ENCODE results near the gene FBXW5. TPM values are rescaled to one million over a fixed set of nuclear protein-coding genes. Genes with fewer than 3 reads are reported as not detected.

The FBXW5 gene
- total and polyA plus RNA-seq, 2 donors (not counting 3 experiments of a cell fraction or from before 2014, with no cell fraction given), result 97.3 to 151 TPM

- intact Hi-C loops (cut with micrococcal nuclease), result no loop called here
- no peak overlapping the region for H2AFZ ChIP-seq (ENCODE audit: low read depth, low read length)
- TF ChIP-seq EZH2 (IDR thresholded peaks at IDR 0.05; ENCODE audit: borderline replicate concordance, low read depth, low read length, severe bottlenecking), result no peak
- no peak for TF ChIP-seq MYC (IDR thresholded peaks at IDR 0.05; ENCODE audit: low read depth, low read length)
- TF ChIP-seq MAX (IDR thresholded peaks at IDR 0.05; ENCODE audit: insufficient read depth, insufficient read length), result no peak
- no peak for TF ChIP-seq GATA2 (IDR thresholded peaks at IDR 0.05; ENCODE audit: insufficient read depth, insufficient read length, low read depth, low read length)
- TF ChIP-seq FOS (IDR thresholded peaks at IDR 0.05; ENCODE audit: borderline replicate concordance, insufficient read depth, low read length), result no peak
- TF ChIP-seq POLR2A (IDR thresholded peaks at IDR 0.05; ENCODE audit: low read depth, low read length), result no peak
- no peak for TF ChIP-seq JUN (IDR thresholded peaks at IDR 0.05; ENCODE audit: borderline replicate concordance, insufficient read depth, insufficient read length, low read depth)
- no peak for TF ChIP-seq POLR2AphosphoS5 (IDR thresholded peaks at IDR 0.05; ENCODE audit: insufficient read depth, low read depth, low read length)
- TF ChIP-seq, protein P1, sequence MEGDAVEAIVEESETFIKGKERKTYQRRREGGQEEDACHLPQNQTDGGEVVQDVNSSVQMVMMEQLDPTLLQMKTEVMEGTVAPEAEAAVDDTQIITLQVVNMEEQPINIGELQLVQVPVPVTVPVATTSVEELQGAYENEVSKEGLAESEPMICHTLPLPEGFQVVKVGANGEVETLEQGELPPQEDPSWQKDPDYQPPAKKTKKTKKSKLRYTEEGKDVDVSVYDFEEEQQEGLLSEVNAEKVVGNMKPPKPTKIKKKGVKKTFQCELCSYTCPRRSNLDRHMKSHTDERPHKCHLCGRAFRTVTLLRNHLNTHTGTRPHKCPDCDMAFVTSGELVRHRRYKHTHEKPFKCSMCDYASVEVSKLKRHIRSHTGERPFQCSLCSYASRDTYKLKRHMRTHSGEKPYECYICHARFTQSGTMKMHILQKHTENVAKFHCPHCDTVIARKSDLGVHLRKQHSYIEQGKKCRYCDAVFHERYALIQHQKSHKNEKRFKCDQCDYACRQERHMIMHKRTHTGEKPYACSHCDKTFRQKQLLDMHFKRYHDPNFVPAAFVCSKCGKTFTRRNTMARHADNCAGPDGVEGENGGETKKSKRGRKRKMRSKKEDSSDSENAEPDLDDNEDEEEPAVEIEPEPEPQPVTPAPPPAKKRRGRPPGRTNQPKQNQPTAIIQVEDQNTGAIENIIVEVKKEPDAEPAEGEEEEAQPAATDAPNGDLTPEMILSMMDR (IDR thresholded peaks at IDR 0.05; ENCODE audit: extremely low read depth in 1 of 2, insufficient read depth in 1 of 2, low read depth in 1 of 2, low read length in 2 of 2), result no peak
- H3K9me1 ChIP-seq (replicated peaks; ENCODE audit: control insufficient read depth, extremely low read depth, insufficient read depth, low read length), result no peaks in the 10 kb centered on the region
- dilution Hi-C loops (cut with MboI; ENCODE audit: extremely low pct_ligation_motif_present, low sequenced_read_pairs), result loop anchor here (25.0 kb wide), 1 partner anchor 122 kb away; the partner anchor contains the start of gene RABL6
- no peak overlapping the region for H3K9ac ChIP-seq (replicated peaks; ENCODE audit: extremely low read depth, insufficient read depth, low read length)
- no peaks in the 10 kb centered on the region for H3K9me3 ChIP-seq (replicated peaks; ENCODE audit: control insufficient read depth, insufficient read depth, low read length)
- H3K36me3 ChIP-seq (ENCODE audit: control insufficient read depth in 2 of 2, extremely low read depth in 1 of 2, insufficient read depth in 2 of 2, low read length in 2 of 2), result peaks cover 0 to 3% of the 10 kb centered on the region in 2 experiments
- no peaks in the 10 kb centered on the region for H3K79me2 ChIP-seq (ENCODE audit: control insufficient read depth, insufficient read depth, low read length)
- H3K27ac ChIP-seq (ENCODE audit: insufficient read depth, low read depth, low read length), result no peak overlapping the region
- H3K4me2 ChIP-seq (ENCODE audit: insufficient read depth, low read length), result no peak overlapping the region
- DNase-seq (ENCODE audit: low read depth, low spot score) (no peak), FAIRE-seq (no peak)
- peaks cover 3% of the 10 kb centered on the region for H3K4me1 ChIP-seq (ENCODE audit: control insufficient read depth, extremely low read depth, insufficient read depth, low read length)
- ChIA-PET CTCF (no interaction called here), POLR2A (no interaction called here)
- H3K4me3 ChIP-seq (replicated peaks in 1 of 3; ENCODE audit: insufficient read depth in 1 of 3, low read depth in 1 of 3, low read length in 3 of 3), result no peak overlapping the region
- no peaks in the 10 kb centered on the region for H3K27me3 ChIP-seq (ENCODE audit: control insufficient read depth in 2 of 2, insufficient read depth in 2 of 2, low read length in 2 of 2)
- no peaks in the 10 kb centered on the region for H4K20me1 ChIP-seq (replicated peaks; ENCODE audit: control insufficient read depth, extremely low read depth, insufficient read depth, low read length)
- no TSS peak for BruUV-seq (replicated peaks)
These were observed 10.3 kb downstream of the FBXW5 start for GRCh38 chr9:136934277-136934676.

Data from endothelial cell of umbilical vein (primary cell).